SKM-1 treated with dmso at 0.1 percent for 144 hours (cell line): Measurements from ENCODE around the gene ZMYND10.

Experiments used
- DNase-seq: peaks from one replicate; lab custom pipeline; 2025; ENCODE audit not compliant: unreplicated experiment; lab: John Stamatoyannopoulos, UW

ZMYND10 gene

DNA sequence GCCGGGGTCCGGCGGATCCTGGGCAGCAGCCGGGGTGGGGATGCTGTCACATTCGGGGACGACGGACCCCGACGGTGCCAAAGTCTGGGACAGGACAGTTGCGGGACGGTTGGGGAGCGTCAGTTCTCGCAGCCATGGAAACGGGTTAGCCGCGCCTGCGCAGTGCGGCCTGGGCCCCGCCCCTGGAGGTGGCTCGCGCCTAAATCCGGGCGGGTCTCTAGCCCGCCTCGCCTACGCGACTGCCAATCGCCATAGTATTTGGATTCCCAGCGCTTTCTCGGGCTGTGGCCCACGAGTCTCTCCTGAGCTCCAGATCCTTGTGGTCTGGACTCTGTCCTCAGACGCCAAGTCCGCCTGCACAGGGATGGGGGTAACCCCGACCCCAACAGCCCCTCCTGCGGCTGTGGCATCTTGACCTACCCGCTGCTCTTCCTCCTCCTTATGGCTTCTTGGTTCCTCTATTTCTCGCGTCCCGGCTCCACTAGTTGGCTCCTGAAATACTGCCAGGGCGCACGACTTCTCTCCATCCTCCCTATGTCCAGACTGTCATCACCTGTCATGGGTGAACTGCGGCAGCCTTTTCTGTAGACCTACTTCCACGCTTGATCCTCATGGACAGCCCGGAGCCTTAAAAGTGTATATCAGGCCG, at the start of gene ZMYND10:
ZMYND10 (minus strand) TSS at position 147 of the 649 bp plus-strand sequence. CDS start 153 bp downstream, outside the sequence.
- DNase-seq, result no peak

DNA sequence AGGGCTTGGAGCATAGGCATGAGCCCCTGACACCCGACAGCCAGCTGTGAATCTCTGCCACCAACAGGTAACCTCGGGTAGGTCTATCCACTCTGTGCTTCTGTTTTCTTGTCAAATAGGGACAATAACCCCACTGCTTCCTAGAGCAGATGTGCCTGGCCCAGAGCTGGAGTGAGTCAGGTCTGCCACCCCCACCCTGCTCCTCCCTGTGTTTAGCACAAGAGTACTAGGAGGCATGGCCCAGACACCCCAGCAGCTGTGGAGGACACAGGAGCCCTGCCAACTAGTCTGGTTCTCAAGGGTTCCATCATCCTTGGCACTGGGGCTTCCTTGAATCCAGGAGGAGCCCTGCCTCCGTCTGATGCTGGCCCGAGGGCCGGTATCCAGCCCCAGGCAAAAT, 47.5 kb upstream of the ZMYND10 start:
- DNase-seq, result no peak

DNA sequence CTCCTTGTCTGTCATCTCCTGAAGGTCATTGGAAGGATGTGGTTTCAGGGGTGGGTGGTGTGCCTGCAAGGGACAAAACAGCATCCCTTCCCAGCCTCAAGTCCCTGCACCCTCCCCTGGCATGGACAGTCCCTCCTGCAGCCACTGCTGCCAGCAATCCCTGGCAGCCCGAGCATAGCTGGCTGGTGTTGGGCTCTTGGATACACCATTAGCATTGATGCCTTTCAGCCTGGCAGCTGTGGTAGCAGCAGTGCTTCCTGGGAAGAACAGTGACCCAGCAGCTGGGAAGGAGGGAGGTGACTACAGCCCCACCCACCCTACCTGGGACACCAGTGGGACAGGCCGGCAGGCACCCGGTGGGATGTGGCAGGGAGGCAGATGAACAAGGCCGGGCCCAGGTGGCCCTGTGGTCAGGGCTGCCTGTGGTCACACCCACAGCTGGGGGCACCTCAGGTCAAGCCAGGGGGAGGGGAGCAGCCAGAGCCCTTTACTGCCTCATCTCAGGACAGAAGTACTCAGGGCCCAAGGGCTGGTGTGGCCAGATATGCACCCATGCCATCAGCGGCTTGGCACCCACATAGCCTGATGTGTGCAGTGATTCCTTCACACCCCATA, 46.7 kb upstream of the ZMYND10 start:
- DNase-seq, result no peak

DNA sequence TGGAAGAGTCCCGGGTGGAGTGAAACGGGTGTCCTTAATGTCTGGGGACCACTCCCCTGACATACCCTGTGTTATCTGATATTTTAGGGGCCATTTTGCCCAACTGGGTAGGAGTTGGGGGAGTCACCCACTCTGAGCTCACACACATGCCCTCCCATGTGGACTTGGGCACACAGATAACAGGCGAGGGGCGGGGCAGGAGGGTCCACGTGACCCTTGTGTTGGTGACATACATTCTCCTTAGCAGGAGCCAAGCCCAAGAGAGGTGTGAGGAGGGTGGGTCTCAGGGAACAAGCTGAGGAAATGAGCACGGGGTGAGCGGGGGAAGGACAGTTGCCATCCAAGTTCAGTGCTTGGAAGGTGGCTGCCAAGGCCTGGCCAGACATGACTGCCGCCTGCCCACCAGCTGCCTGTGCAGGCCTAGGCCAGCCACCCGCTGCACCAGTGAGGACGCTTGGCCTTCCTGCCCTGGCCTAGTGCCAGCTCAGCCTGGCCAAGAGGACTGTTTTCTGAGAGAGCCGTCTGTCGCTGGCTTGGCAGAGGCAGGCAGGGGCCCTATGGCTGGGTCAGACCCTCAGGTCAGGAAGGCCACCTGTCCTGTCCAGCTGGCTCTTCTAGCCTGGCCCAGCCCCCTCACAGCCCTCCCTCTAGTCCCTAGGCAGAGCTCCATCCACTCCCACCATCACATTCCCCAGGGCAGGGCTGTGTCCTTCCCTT, 45.1 kb upstream of the ZMYND10 start:
- DNase-seq, result no peak

DNA sequence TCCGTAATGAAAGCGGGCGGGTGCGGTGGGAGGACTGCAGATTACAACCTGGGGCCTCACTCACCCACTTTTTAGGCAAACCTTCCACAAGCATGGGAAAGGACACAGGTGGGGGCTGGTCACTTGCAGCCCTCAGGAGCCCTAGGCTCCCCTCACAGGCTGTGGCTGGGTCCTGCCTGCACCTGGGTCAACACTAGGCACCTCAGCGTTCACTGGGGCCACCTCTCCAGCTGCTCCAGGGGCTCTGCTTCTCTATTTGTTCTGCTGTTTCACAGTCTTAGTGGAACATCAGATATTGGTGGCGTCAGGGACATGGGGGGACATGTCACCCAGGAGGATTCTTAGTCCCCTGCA, 43.9 kb upstream of the ZMYND10 start:
- DNase-seq, result no peak

DNA sequence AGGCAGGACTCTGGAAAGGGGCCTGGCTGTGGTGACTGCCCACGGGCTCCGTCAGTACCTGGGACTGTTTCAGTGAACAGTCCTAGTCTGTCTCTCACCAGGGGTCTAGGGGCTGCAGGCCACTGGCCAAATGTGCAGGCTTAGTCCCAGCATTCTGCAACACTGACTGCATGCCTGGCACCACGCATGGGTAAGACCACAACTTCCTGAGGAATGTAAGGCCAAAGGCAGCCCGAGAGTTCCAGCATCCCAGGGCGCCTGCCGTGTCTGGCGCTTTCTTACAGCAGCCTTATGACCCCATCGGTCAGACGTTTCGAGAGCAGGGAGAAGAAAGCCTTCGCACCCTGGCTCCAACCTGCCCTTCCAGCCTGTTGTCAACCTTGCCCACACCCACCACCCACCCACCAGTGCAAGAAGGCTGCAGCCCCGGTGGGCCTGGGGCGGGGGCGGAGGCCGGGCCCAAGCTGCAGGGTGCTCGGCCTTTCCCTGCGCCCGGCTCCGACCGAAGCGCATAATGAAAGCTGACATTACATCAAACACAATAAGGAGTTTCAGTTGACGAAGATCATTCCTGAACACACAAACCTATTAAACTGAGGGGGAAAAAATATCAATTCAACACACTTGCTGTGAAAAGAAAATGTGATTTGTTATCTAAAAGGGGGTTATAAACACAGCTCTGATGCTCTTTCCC, 43.3 kb upstream of the ZMYND10 start:
- no peak for DNase-seq

DNA sequence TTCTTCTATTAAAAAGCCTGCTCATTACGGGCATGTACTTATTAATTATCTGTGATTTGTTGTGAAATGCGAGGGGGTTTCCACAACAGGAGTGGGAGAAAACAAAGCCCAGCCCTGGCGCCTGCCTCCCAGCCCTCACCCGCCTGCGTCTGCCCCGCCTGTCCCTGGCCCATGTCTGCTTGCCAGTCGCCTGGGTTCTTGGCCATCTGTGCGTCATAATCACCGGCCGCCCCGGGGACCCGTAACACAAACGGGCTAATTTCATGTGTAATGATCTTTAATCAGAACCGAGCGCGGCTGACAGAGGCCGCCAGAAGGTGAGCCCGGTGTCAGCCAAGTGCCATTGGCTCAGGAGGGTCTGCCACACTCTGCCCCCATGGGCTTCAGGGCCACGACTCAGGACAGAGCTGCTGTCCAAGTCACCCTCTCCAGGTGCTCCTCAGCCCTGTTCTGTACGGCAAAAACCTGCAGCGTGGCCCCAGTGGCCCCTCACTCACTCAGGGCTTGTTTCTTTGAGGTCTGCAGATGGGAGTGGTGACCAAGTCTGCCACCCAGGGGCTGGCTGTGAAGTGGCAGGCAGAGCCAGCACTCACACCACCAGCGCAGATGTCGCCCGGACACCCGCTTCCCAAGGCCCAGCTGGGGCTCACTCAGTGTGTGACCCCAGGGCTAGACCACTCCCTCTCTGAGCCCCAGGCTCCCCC, 42.6 kb upstream of the ZMYND10 start:
- DNase-seq, result no peak

DNA sequence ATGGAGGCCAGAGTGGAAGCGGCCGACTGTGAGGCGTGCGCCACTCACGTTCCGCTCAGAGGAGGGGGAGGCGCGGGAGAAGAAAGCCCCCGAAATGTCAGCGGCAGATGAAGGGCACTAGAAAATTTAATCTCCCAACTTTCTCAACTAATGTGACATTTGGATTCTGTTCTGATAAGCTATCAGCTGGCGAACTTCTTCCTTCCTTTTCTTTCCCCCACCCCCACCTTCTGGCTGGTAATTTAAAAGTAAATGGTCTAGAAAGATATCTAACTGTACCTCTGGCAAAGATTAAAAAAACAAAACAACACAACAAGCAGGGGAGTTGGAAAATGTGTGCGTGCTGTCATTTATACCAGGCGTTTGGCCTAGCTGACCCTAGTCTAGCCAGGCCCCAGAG, 40.2 kb upstream of the ZMYND10 start:
- no peak for DNase-seq

DNA sequence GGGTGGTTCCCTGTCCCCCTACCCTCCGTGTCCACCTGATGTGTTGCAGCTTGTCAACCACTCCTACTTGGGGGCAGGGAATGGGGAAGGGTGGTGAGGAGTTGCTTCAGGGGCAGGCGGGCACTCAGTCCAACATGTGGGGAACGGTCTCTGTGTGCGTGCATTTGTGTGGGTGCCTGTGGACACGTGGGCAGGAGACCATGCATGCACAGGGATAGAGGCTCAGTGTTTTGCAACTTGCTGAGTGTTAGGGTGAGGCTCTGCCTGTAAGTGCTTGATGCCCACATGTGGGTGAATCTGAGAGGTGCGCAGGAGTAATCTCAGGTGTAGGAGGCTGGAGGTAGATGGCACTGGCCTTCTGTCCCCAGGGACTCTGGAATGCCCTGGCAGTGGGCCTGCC, 38.2 kb upstream of the ZMYND10 start:
- no peak for DNase-seq

DNA sequence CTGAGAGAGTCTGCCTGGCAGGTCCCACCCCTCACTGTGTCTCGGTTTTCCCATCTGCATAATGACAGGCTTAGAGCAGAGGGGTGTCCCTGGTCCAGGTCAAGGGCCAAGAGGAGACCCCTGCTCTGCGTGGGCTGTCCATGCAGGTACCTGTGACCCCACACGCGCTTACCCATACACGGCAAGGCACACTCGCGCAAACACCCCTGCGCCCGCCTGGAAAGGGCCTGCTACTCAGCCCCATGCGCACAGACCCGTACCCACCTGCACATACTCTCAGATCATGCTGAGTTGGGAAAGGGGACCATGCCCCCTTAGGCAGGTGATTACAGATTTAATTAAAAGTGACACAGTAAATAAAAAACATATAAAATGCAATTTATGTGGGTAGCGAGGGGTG, 37.2 kb upstream of the ZMYND10 start:
- DNase-seq, result no peak

DNA sequence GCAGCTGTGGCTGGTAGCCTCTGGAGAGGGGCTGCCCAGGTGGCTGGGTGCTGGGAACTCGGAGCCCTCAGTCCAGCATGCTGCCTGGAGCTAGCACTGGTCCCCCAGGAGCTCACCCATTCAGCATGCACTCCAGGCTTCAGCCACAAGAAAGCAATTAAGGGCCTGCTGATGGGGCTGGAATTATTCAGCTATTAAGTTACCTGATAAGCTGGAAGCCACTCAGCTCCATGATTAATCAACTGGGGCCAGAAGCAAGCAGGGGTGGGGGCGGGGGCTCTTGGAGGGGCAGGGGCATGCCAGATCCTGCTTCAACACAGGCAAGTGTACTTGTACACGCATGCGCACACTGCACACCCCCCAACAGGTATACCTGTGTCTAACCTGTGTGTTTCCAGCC, 35.9 kb upstream of the ZMYND10 start:
- DNase-seq, result no peak

DNA sequence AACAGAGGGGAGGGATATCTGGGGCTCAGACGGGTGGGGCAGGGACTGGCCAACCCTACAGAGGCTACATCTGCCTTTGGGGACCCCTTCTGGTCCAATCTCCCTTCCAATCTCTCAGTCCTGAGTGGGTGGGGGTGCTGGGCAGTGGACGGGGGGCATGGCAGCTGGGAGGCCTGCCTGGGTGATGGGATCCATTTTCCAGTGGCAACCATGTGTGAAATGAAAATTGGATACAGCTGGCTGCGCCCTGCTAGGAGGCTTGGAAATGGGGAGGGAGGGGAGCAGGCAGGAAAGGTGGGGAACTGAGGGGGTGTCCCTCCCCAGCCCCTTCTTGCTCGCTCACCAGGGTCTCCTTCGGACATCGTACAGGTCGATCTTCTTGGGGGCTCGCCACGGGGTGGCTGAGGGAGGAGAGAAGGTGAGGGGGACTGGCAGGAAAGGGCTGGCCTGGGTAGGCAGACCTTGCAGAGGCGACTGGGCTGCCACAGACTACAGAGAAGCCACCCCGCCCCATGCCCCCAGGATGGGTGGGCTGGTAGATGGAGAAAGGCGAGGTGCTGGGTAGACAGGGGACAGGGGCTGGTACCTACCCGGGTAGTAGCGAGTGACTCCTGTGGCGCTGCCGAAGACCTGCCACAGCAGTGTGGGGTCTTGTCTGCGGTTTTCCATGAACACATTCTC, 35.0 kb upstream of the ZMYND10 start:
- no peak for DNase-seq

DNA sequence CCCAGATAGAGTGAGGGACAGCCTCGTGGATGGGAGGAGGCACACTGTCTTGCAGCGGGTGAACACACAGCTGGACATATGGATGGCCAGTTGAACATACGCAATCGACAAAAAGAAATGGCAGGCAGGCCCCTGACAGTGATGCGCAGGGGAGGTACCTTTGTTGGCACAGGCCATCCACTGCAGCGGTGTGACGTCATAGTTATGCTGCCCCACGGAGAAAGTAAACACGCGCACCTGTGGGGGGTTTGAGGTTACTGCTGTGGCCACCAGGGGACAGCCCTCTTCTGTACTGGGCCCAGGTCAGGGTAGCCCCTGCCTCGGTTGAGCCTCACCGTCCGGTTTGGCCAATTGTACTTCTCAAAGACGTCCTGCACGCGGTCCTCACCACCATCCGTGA, 33.2 kb upstream of the ZMYND10 start:
- DNase-seq, result no peak

DNA sequence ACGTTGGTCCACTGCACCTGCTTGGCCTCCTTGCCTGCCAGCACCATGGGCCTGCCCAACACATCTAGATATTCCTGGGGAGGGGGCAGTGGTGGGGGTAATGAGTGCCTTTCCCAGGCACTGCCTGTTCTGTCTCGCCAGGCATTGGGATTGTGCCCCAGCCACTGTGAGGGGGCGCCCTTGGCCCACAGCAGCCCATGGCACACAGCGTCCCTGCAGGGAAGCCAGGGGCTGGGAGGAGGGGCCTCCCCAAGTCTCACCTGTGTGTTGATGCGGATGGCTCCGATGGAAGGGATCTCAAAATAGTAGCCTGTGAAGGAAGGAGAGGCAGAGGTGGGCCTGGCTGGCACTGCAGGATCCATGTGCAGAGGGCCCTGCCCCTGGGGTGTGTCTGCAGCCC, 32.5 kb upstream of the ZMYND10 start:
- DNase-seq, result no peak

DNA sequence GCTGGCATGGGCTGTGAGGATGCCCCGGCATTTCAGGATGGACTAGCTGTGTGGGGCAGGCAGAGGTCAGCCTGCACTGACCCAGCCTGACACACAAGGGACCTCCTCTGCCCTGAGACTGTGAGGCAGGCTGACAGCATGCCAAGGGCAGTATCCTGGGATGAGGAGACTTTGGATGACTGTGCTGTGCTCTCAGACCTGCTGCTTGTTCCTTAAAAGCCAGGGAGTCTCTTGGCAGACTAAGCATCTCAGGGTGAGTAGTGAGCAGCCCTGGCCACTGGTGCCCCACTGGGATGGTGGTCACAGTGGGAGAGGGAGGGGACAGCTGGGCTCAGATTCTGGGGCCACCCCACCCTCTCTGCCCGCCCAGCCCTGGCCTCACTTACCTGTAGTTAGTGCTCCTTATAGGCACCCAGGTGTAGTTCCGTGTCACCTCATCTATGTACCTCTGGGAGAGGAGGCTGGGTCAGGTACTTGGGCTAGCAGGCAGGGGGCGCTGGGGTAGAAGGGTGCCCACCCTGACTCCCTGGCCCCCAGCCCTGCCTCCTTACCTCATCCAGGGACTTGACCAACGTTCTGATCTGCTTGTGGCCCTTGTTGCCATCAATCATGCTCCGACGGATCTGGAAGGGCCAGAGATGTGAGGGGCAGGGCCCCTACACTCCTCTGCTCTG, 29.9 kb upstream of the ZMYND10 start:
- DNase-seq, result no peak

DNA sequence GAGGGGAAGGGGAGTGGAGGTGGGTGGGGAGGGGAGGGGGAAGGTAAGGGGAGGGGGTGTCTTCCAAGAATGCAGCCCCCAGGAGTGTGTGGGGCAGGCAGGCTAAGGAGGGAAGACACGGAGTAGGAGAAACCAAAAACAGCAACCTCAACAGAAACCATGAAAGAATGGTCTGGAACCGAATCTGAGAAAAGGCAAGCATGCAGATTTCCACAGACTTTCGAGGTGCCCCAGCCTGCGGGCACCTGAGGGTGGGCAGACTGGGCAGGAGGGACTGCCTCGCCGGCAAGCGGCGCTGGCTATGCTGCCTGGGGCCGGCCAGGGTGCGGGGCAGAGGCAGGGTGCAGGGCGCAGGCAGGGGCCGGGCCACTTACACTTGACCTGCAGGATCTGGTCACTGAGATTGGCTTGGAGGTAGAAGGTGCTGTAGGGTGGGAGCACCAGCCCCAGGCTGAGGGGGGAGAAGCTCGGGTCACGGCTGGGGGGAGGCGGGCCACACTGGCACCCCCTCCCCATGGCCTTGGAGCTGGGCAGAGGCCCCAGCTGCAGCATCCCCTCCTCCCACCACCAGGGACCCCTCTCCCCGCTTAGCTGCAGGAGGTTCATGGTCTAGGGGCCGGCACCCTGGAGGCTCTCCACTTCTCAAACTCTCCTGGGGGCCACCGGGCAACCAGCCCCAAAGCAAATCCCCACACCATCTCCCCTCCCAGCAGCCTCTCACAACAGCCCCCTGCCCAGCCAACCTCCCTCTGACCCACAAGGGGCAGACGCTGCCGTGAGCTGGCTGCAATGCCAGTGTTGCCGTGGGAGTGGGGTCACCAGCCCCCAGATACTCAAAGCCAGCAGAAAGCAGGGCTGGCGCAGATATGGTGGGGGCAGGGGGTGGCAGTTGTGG, 29.1 kb upstream of the ZMYND10 start:
- no peak for DNase-seq

DNA sequence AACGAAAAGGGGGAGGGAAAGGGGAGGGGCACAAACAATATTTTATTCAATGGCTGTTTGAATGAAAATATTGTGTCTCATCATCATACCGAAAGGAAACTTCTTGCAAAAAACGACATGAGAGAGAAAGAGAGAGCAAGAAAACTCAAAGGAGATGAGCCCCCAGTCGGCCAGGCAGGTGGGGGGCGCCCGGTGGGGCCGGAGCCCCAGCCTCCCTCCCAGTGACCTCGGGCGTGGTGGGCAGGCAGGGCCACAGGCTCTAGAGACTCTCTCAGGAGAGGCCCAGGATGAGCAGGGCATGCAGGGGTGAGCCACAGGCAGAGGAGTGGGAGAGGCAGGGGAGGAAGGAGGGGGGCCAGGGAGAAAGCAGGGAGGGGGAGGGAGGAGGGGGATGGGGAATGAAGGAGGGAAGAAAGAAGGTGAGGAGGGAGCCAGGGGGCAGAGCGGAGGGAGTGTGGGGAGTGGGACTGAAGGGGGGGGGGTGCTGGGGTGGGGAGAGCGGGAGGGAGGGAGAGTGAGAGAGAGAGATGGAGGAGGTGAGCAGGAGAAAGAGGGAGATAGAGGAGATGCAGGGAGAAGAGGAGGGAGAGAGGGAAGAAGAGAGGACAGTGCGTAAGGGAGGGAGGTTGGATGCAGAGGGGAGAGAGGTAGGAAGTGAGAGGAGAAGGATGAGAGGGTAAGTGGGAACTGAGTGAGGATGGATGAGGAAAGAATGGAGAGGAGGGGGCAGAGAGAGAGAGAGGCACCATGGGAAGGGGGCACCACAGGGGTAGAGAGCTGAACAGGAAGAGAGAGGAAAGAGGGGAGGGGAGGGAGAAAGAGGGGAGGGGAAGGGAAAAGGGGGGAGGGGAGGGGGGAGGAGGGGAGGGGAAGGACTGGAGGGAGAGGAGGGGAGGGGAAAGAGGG, 27.9 kb upstream of the ZMYND10 start:
- DNase-seq, result no peak

DNA sequence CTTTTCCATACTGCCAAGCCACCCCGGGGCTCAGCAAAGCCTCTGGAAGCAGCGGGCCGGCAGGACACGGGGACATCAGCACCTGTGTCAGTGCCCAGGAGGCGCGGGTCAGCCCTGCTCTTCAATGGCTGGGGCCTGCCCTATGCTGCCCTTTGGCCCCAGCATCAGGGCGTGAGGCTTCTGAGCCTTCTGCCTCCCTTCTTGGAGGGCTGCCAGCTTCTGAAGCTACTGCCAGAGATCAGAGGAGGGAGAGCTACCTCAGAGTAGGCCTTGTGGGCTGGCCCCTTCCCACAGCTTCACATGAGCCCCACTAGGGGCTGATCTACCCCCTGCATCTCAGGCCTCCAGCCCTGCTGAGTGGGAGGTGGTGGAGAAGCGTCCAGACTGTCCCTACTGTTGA, 26.8 kb upstream of the ZMYND10 start:
- DNase-seq, result no peak
